HK-2 (cell line): ENCODE measurements around the gene KMT2C.
A peak's percentile ranks its signal among the peaks of the same experiment; 100 is the strongest.
"Not testable (repeated sequence)": the region's sequence is repeated elsewhere in the genome, so short reads cannot be mapped to it uniquely, and the experiment has no call there.

ENCODE experiments used
- DNase-seq: peaks from one replicate; pipeline ENCODE4 v3.0.0-alpha.2; 2018; ENCODE audit not compliant: unreplicated experiment

KMT2C gene

DNA sequence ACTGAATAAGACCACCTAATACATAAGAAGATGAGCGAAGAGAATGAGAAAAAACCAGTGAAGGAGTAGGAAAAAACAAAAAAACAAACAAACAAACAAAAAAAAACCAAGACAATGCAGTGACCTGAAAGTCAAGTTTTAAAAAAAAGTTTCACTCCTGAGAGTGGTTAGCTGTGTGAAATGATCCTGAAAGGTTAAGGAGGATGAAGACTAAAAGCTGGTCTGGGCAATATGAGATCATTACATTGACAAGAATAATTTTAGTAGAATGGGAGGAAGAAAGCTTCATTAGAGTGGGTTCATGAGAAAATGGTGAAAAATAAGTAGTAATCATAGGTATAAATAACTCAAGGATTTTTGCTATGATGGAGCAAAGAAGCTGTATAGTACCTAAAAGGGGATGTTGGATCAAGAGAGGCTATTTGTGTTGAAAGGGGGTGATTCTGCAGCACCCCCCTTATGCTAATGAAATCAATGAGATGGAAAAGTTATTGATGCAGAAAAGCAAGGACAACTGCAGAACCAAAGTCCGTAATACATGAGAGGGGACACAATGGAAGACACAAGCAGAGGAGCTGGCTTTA, 80.2 kb downstream of the KMT2C start:
- no peak for DNase-seq

DNA sequence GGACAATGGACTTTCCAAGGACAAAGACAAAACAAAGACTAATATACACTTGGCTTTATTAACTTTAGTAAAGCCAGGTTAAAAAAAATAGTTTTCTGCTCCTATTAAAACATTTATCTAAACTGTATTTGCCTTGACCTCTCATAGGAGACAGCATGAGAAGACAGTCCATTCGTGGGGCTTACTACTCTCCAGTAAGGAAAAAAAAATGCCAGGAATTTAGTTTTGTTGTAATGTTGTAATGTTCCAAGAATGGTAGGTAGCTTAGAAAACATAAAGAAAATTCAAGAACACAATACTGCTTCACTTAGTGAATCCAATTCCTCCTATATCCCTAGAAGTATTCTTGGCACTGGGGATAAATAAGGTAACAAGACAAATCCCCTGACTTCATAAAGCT, 81.7 kb downstream of the KMT2C start:
- no peak for DNase-seq

DNA sequence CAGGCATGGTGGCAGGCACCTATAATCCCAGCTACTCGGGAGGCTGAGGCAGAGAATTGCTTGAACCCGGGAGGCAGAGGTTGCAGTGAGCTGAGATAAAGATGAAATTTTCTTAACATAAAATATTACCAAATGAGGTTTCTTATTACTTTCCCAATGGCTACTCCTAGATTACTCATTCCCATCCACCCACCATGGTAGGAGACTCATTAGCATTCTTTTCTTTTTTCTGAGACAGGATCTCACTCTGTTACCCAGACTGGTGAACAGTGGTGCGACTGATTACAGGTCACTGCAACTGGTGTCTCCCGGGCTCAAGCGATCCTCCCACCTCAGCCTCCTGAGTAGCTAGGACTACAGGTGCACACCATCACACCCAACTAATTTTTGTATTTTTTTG, 82.5 kb downstream of the KMT2C start:
- DNase-seq = not testable (repeated sequence)

DNA sequence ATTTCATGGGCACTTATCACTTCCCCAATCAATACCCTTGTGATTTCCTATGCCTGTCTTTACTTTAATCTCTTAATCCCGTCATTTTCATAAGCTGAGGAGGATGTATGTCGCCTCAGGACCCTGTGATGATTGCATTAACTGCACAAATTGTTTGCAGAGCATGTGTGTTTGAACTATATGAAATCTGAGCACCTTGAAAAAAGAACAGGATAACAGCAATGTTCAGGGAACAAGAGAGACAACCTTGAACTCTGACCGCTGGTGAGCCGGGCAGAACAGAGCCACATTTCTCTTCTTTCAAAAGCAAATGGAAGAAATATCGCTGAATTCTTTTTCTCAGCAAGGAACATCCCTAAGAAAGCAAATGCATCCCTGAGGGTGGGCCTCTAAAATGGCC, 84.1 kb downstream of the KMT2C start:
- DNase-seq = not testable (repeated sequence)

- no peak for DNase-seq
Observed at GRCh38 chr7:152351168-152351567, 84.6 kb downstream of the KMT2C start.

GRCh38 chr7:152347888-152348287, 87.9 kb downstream of the KMT2C start:
- DNase-seq = no peak

DNA sequence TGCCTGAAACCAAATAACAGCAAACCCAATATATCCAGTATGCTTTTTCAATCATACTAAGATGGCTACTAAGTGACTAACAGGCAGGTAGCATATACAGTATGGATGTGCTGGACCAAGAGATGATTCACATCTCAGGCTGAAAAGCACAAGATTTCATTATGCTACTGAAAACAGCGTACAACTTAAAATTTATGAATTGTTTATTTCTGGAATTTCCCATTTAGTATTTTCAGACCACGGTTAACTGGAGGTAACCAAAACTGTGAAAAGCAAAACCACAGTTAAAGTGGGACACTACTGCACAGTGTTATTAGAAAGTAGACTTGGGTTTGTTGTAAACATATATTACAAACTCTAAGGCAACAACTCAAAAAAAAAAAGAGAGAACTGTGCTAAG, 91.5 kb downstream of the KMT2C start:
- DNase-seq = no peak

GRCh38 chr7:152342796-152343195, 93.0 kb downstream of the KMT2C start:
- DNase-seq = no peak

GRCh38 chr7:152341914-152342236, 93.9 kb downstream of the KMT2C start:
- DNase-seq = no peak

GRCh38 chr7:152341039-152341913, 94.5 kb downstream of the KMT2C start:
- DNase-seq = peak; percentile 22

- DNase-seq = no peak
Observed at GRCh38 chr7:152340161-152340560, 95.6 kb downstream of the KMT2C start.

DNA sequence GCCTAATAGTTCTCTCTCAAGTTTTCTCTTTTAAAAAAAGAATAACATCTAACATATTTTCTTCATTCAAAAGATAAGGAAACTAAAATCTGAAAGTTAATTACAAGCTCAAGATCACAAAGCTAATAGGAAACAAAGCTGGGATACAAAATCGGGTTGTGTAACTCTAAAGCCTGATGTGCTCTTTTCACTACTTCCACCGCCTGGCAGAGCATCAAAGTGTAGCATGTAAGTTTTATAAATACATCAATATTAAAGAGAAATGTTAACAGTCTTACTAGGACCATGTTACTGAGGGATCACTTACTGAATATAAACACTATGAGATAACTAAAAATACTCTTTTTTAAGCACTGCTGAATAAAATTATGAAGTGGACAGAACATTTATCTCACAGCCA, 97.2 kb downstream of the KMT2C start:
- no peak for DNase-seq

DNA sequence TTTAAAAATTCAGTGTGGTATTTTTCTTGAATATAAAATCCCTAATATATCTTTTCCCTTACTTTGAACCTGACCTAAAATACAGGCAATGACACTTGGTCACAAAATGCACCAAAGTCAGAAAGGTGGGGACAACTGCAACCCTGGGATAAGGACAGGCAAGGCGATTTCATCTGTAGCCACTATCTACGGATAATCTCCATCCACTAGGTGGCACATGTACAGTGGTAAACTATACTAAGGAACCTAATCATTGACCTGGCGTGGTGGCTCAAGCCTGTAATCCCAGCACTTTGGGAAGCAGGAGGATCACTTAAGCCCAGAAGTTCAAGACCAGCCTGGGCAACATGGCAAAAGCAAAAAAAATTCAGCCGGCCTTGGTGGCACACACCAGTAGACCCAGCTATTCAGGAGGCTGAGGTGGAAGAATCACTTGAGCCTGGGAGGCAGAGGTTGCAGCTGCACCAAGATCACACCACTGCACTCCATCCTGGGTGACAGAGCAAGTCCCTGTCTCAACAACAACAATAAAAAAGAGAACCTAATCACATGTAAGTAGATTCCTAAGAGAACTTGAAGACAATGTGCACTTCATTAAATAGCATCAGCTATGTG, 98.9 kb downstream of the KMT2C start:
- no peak for DNase-seq

GRCh38 chr7:152335900-152336571, 99.8 kb downstream of the KMT2C start:
- DNase-seq = no peak

- no peak for DNase-seq
Observed at GRCh38 chr7:152333134-152333533, 102.7 kb downstream of the KMT2C start.

DNA sequence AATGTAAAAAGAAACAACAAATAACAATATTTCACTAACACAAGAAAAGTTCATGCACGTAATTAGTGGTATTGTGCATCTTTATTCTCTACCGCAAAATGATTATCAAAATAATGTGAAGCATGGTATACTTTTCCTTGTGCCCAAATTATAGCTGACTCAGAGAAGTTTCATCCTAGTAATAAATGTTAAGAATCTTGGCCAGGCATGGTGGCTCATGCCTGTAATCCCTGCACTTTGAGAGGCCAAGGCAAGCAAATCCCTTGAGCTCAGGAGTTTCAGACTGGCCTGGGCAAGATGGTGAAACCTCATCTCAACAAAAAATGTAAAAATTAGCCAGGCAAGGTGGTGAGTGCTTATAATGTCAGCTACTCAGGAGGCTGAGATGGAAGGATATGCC, 105.0 kb downstream of the KMT2C start:
- DNase-seq = no peak

- no peak for DNase-seq
Observed at GRCh38 chr7:152329469-152329868, 106.3 kb downstream of the KMT2C start.

DNA sequence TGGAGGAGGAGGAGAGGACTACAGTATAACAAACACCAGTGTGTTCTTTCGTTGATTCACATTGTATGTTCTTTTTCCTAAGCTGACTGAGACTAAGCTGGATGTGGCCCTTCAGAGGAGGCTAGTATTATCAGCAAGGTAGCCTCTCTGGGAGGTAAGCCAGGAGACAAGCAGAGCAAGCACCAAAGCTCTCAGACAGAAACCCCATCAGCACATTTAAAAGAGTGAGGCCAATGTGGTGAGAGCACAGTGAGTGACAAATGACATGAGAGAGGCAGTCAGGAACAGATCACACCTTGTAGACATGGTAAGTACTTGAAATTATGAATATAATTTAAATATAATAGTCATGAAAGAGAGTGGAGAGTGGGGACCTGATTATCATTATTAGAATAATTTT, 107.6 kb downstream of the KMT2C start:
- no peak for DNase-seq

GRCh38 chr7:152315845-152316244, 120.0 kb downstream of the KMT2C start:
- DNase-seq = no peak

GRCh38 chr7:152313831-152314604, 121.8 kb downstream of the KMT2C start:
- no peak for DNase-seq

DNA sequence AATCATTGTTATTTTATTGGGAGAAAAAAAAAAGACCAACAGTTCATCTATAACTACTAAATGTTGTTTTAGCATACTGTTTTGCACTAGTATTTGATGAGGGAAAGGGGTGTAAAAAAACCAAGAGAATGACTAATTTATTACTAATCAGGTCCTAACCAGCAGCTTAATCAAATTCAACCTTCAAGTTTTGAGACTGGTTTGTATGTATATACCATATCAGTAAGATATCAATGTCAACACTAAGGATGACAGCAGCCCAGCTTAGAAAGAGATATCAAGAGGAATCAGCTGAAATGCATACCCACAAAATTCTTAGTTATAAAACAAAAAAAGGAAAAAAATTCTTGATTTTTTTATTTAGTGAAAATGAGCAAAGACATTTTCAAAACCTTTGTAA, 122.6 kb downstream of the KMT2C start:
- no peak for DNase-seq

GRCh38 chr7:152312316-152312715, 123.5 kb downstream of the KMT2C start:
- no peak for DNase-seq
